Coronary artery (tissue), 2 donors: Measurements from ENCODE around the gene PBX4.
"Not testable (repeated sequence)": the region's sequence is repeated elsewhere in the genome, so short reads cannot be mapped to it uniquely, and the experiment has no call there.

Experiments used
- DNase-seq: peaks from one replicate; pipeline ENCODE4 v3.0.0-alpha.2; 2017; ENCODE audit warnings: low spot score
- H3K27ac ChIP-seq, 2 donors: fragments of 200-600 bp; sonication (generic); one replicate each; pipeline ENCODE4 v1.5.1; 2016 to 2019
- H3K4me3 ChIP-seq: fragments of 200-600 bp; sonication (generic); 2 replicates; pipeline ENCODE4 v1.5.1; 2016; ENCODE audit warnings: mild to moderate bottlenecking, moderate library complexity
- CTCF ChIP-seq: fragments of 200-600 bp; sonication (generic); IDR thresholded peaks from one replicate; pipeline ENCODE4 v1.5.1; 2019; ENCODE audit warnings: antibody characterized with exemption

The PBX4 gene

DNA sequence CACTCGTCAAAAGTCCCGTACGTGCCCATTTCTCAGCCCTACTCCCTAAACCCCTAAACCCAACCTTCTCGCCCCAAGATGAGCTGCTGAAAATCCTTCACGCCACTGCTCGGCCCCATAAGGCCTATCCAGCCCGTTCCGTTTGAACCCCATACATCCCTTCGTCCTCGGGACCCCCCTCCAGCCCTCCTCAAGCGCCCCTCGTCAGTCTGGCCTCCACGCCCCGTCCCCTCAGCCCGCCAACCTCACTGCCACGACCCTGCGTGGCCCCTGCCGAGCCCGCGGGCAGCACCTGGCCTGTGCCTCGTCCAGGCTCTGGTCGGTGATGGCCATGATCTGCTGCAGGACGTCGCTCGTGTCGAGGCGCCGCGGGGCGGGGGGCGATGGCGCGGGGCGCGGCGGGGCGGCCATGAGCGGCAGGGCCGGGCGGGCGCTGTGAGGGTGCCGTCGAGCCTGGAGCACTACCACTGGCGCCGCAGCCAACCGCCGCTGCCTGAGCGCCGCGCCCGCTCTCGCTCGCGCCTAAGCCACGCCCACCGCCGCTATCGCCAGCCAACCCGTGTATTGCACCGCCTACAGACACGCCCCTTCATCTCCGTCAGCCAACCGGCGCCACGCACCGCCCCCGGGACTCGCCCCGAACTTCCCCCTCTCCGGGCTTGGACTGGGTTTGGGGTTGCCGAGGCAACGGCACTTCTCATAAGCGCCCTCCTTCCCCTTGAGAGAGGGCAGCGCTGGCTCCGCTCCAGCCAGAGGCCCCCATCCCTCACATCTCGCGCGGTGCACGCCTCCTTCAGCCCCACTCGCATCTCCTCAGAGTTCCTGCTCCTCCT, at the start of gene PBX4:
Gene PBX4, minus strand, starts transcription at position 469 of the 833 bp plus-strand sequence. Its CDS starts 58 bp downstream, at position 411.
- no peak for DNase-seq
- H3K27ac ChIP-seq = no peak within 1 kb of the TSS
- H3K4me3 ChIP-seq = peak within 1 kb of the TSS; percentile 70
- no peak for TF ChIP-seq CTCF

GRCh38 chr19:19665420-19665948, 47.0 kb upstream of the PBX4 start:
- not testable (repeated sequence) for H3K27ac ChIP-seq, H3K4me3 ChIP-seq, DNase-seq

GRCh38 chr19:19663256-19664120, 45.0 kb upstream of the PBX4 start, which contains the start of gene ATP13A1:
Gene ATP13A1, minus strand, starts transcription at chr19:19663676. Its CDS starts 10 bp downstream, at chr19:19663666.
- H3K4me3 ChIP-seq = peak within 1 kb of the TSS; percentile 98
- peak; percentile 98 for DNase-seq
- no peak for TF ChIP-seq CTCF
- peak within 1 kb of the TSS; percentile 80 to 93 for H3K27ac ChIP-seq

- TF ChIP-seq CTCF = no peak
- Histone ChIP-seq H3K27ac (peak overlapping the region; percentile 80 to 93), H3K4me3 (peak overlapping the region; percentile 98)
- no peak for DNase-seq
Measured at GRCh38 chr19:19662871-19663255, 44.4 kb upstream of the PBX4 start.

DNA sequence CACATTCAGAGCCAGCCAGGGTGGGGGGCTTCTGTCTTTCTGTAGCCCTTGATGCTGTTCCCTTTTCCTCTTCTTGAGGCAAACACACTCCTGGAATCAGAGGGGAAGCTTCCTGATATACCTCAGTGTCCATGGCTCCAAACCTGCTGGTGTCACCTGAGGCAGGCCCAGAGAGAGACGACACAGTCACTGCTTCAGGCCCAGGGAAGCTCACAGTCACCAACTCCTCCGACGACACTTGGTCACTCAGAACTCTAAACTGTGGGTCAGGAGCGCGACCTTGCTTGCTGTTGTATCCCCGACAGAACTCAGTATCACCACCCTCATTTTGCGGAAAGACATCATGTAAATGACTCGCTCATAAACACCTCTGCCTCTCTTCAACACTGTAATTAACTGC, 43.9 kb upstream of the PBX4 start:
- no peak for TF ChIP-seq CTCF
- DNase-seq = peak; percentile 54
- Histone ChIP-seq H3K4me3 (peak overlapping the region; percentile 98), H3K27ac (no peak overlapping the region)

DNA sequence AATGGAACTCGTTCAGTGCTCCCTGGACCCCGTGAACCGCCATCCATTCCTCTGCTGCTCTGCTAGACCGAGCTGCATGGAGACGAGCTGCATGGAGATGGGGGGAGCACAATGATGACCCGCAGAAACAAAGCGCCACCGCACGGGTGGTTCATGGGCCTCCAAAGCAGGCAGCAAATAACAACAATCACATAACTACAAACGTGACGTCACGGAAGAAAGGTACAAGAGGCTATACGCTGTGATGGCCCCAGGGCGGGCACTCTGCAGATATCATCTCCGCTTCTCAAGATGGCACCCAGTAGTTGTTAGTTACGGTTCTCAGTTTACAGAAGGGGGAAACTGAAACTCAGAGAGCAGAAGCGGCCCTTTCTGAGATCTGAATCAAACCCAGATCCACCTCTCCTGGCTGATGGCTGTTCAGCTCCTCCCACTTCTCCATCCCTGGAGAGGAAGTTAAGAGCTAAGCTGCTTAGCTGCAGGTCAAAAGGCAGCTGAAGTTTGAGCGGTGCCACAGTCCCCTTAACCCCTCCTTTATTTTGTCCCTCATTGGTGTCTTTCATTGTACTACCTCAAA, 43.3 kb upstream of the PBX4 start:
- TF ChIP-seq CTCF = no peak
- peak overlapping the region; percentile 98 for H3K4me3 ChIP-seq
- no peak for DNase-seq

GRCh38 chr19:19661141-19661674, 42.7 kb upstream of the PBX4 start:
- Histone ChIP-seq H3K4me3 (no peak overlapping the region), H3K27ac (no peak overlapping the region)
- DNase-seq = no peak
- no peak for TF ChIP-seq CTCF

More for the DNA sequence above, 43.3 kb upstream of the PBX4 start:
- no peak overlapping the region for H3K27ac ChIP-seq
